Endothelial cell of umbilical vein (primary cell): ENCODE results near the gene AGRP. TPM values are rescaled to one million over a fixed set of nuclear protein-coding genes. Genes with fewer than 3 reads are reported as not detected.

Experiments
- BruUV-seq: library from RNA; stranded (reverse); fragments of 400-500 nt; replicated peaks from 2 replicates; lab custom pipeline; 2021; lab: Mats Ljungman, UMichigan
- CTCF ChIA-PET: fragments of 300-600, 350-600 bp; sonication (Branson Sonifier 250); formaldehyde crosslinking; loops from one replicate; lab custom pipeline; 2021; ENCODE audit warnings: antibody characterized with exemption, inconsistent platforms; lab: Charles Lee
- POLR2A ChIA-PET: fragments of 300-600, 350-600 bp; sonication (Branson Sonifier 250); formaldehyde crosslinking; loops from one replicate; lab custom pipeline; 2021; ENCODE audit warnings: antibody characterized with exemption, inconsistent platforms; lab: Charles Lee
- DNase-seq: peaks from one replicate; pipeline ENCODE4 v3.0.0-alpha.2; 2011; ENCODE audit warnings: low read depth, low spot score
- FAIRE-seq: peaks from 2 replicates; lab custom pipeline; 2011; peaks lifted over from hg19 to GRCh38; lab: Jason Lieb, UNC
- H2AFZ ChIP-seq: 2 replicates; pipeline ENCODE4 v1.6.0; 2012; ENCODE audit warnings: low read depth, low read length, control low read depth, inconsistent platforms
- H3K27ac ChIP-seq: 2 replicates; pipeline ENCODE4 v1.5.1; 2011; ENCODE audit warnings: low read depth, mild to moderate bottlenecking, control low read depth, low read length, moderate library complexity; ENCODE audit not compliant: insufficient read depth
- H3K27me3 ChIP-seq, 2 experiments: 2 replicates each; pipeline versions ENCODE4 v1.6.0 to v1.6.1; 2011; ENCODE audit warnings: low read length in 2 of 2, mixed read lengths in 1 of 2; ENCODE audit not compliant: control insufficient read depth in 2 of 2, insufficient read depth in 2 of 2
- H3K36me3 ChIP-seq, 2 experiments: 2 replicates in 1 of 2; 3 replicates in 1 of 2; pipeline ENCODE4 v1.5.1; 2011; ENCODE audit warnings: low read length in 2 of 2, mild to moderate bottlenecking in 1 of 2, moderate library complexity in 1 of 2; ENCODE audit not compliant: control insufficient read depth in 2 of 2, insufficient read depth in 2 of 2; ENCODE audit errors: extremely low read depth in 1 of 2
- H3K4me1 ChIP-seq: 3 replicates; pipeline ENCODE4 v1.5.1; 2011; ENCODE audit warnings: mild to moderate bottlenecking, low read length; ENCODE audit not compliant: control insufficient read depth, insufficient read depth; ENCODE audit errors: extremely low read depth
- H3K4me2 ChIP-seq: 2 replicates; pipeline ENCODE4 v1.6.1; 2011; ENCODE audit warnings: low read length, control low read depth, mixed read lengths; ENCODE audit not compliant: insufficient read depth
- H3K4me3 ChIP-seq, 3 experiments: fragments of 200-600 bp in 1 of 3; sonication (generic), shearing (Covaris generic) in 1 of 3; replicated peaks in 1 of 3; 2 replicates each; pipeline ENCODE4 v1.5.1; 2011 to 2016; ENCODE audit warnings: control low read depth in 3 of 3, low read length in 3 of 3, mild to moderate bottlenecking in 2 of 3, inconsistent platforms in 1 of 3, low read depth in 1 of 3, moderate library complexity in 1 of 3; ENCODE audit not compliant: insufficient read depth in 1 of 3
- H3K79me2 ChIP-seq: 2 replicates; pipeline ENCODE4 v1.6.0; 2012; ENCODE audit warnings: low read length, inconsistent platforms; ENCODE audit not compliant: control insufficient read depth, insufficient read depth
- H3K9ac ChIP-seq: replicated peaks from 2 replicates; pipeline ENCODE3; 2011; ENCODE audit warnings: low read length, control low read depth; ENCODE audit not compliant: insufficient read depth; ENCODE audit errors: extremely low read depth
- H3K9me1 ChIP-seq: replicated peaks from 3 replicates; pipeline ENCODE4 v1.6.0; 2011; ENCODE audit warnings: mild to moderate bottlenecking, low read length; ENCODE audit not compliant: control insufficient read depth, insufficient read depth; ENCODE audit errors: extremely low read depth
- H3K9me3 ChIP-seq: replicated peaks from 2 replicates; pipeline ENCODE4 v1.5.1; 2012; ENCODE audit warnings: low read length, inconsistent platforms; ENCODE audit not compliant: control insufficient read depth, insufficient read depth
- H4K20me1 ChIP-seq: replicated peaks from 2 replicates; pipeline ENCODE3; 2011; ENCODE audit warnings: mild to moderate bottlenecking, low read length; ENCODE audit not compliant: control insufficient read depth, insufficient read depth; ENCODE audit errors: extremely low read depth
- CTCF ChIP-seq, 2 donors: IDR thresholded peaks; 1 replicate in 1 of 2; 2 replicates in 1 of 2; pipeline ENCODE4 v1.5.1; 2011; ENCODE audit warnings: low read length in 2 of 2, mild to moderate bottlenecking in 2 of 2, moderate library complexity in 2 of 2, control low read depth in 1 of 2, inconsistent platforms in 1 of 2, low read depth in 1 of 2; ENCODE audit not compliant: insufficient read depth in 1 of 2; ENCODE audit errors: extremely low read depth in 1 of 2
- EZH2 ChIP-seq: IDR thresholded peaks from 2 replicates; pipeline ENCODE4 v1.6.1; 2012; ENCODE audit warnings: borderline replicate concordance, low read depth, mild to moderate bottlenecking, moderate library complexity, low read length, inconsistent platforms; ENCODE audit not compliant: severe bottlenecking
- FOS ChIP-seq: IDR thresholded peaks from 2 replicates; pipeline ENCODE4 v1.6.1; 2011; ENCODE audit warnings: mild to moderate bottlenecking, low read length, moderate library complexity, borderline replicate concordance; ENCODE audit not compliant: insufficient read depth
- GATA2 ChIP-seq: IDR thresholded peaks from 2 replicates; pipeline ENCODE4 v1.7.0; 2011; ENCODE audit warnings: low read depth, mild to moderate bottlenecking, moderate library complexity, mixed read lengths, low read length; ENCODE audit not compliant: insufficient read length, insufficient read depth
- JUN ChIP-seq: IDR thresholded peaks from 2 replicates; pipeline ENCODE4 v1.6.1; 2011; ENCODE audit warnings: borderline replicate concordance, low read depth; ENCODE audit not compliant: insufficient read length, insufficient read depth
- MAX ChIP-seq: IDR thresholded peaks from 2 replicates; pipeline ENCODE4 v1.6.1; 2011; ENCODE audit not compliant: insufficient read depth, insufficient read length
- MYC ChIP-seq: IDR thresholded peaks from one replicate; pipeline ENCODE4 v1.6.1; 2011; ENCODE audit warnings: mild to moderate bottlenecking, low read depth, low read length
- POLR2A ChIP-seq: IDR thresholded peaks from 2 replicates; pipeline ENCODE4 v1.6.1; 2012; ENCODE audit warnings: low read depth, mild to moderate bottlenecking, control low read depth, low read length
- POLR2AphosphoS5 ChIP-seq: IDR thresholded peaks from 2 replicates; pipeline ENCODE4 v1.6.1; 2012; ENCODE audit warnings: low read depth, mild to moderate bottlenecking, control low read depth, low read length, moderate library complexity; ENCODE audit not compliant: insufficient read depth
- dilution Hi-C: fragments of 300-500 bp; cut with MboI; formaldehyde crosslinking; loops from one replicate; pipeline ENCODE4 v1.15.0; 2019; ENCODE audit warnings: low sequenced_read_pairs; ENCODE audit not compliant: extremely low pct_ligation_motif_present
- intact Hi-C: fragments of 100-400 bp; cut with micrococcal nuclease; formaldehyde crosslinking; loops from one replicate; pipeline ENCODE4 v1.10.0; 2022
- polyA plus RNA-seq, 4 experiments: library from polyadenylated mRNA; depleted of rRNA in 3 of 4; stranded (reverse) in 3 of 4; unstranded in 1 of 4; fragments of >200 nt; gene quantifications; 2 replicates each; pipeline versions ENCODE4 v1.2.1 to v1.2.3, GENCODE V29; 2011 to 2012; ENCODE audit warnings: missing spikeins in 1 of 4
- total RNA-seq: library from RNA; stranded (reverse); gene quantifications from 2 replicates; pipeline ENCODE4 v1.2.3, GENCODE V29; 2021

Gene AGRP
- total and polyA plus RNA-seq, 2 donors (not counting 3 experiments of a cell fraction or from before 2014, with no cell fraction given) = not detected

GRCh38 chr16:67438824-67439393, 44.4 kb downstream of the AGRP start:
- Histone ChIP-seq H4K20me1 (no peaks in the 10 kb centered on the region), H3K27ac (no peak overlapping the region), H3K9me3 (no peaks in the 10 kb centered on the region), H3K4me1 (no peaks in the 10 kb centered on the region), H3K4me2 (no peak overlapping the region), H3K36me3 (peaks cover 0 to 28% of the 10 kb centered on the region in 2 experiments), H3K9me1 (no peaks in the 10 kb centered on the region), H2AFZ (no peak overlapping the region), H3K27me3 (no peaks in the 10 kb centered on the region), H3K9ac (no peak overlapping the region), H3K79me2 (no peaks in the 10 kb centered on the region), H3K4me3 (no peak overlapping the region)
- DNase-seq = no peak
- BruUV-seq = no TSS peak
- intact Hi-C loops = no loop called here
- FAIRE-seq = no peak
- CTCF ChIA-PET = interaction anchor here (1.4 to 6.8 kb wide), 3 partner anchors 9 to 27 kb away, joined by 5 to 53 read pairs (median 6); no protein-coding TSS in a partner anchor
- POLR2A ChIA-PET = no interaction called here
- dilution Hi-C loops = no loop called here
- TF ChIP-seq EZH2 (no peak), CTCF (IDR thresholded peaks at IDR 0.05; ENCODE audit: extremely low read depth in 1 of 2, insufficient read depth in 1 of 2, low read depth in 1 of 2, low read length in 2 of 2) (no peak), GATA2 (no peak), JUN (no peak), FOS (no peak), POLR2AphosphoS5 (no peak), MAX (no peak), POLR2A (no peak), MYC (no peak)
